ENCODE results near the gene RSKR. TPM values are rescaled to one million over a fixed set of nuclear protein-coding genes. Genes with fewer than 3 reads are reported as not detected.

Gene RSKR
- total and polyA plus RNA-seq, 2 donors (not counting 1 experiment from before 2014, with no cell fraction given): 20.3 to 31.9 TPM

DNA sequence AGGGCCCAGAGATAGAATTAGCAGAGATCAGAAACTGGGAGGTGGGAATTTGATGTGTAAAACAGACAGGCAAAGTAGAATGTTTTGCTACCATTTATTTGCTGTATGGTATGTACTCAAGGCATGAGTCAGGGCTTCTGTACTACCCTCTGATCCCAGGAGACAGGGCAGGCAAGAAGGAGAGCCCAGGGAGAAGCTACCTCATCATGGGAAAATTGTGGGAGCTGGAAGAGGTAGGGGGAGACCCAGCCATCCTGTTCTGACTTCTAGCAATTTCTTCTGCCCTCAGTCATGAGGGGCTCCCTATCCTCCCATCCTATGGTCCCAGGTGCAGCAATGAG lies 41.0 kb downstream of the RSKR start:
- ChIA-PET POLR2A (interaction anchor here (1.3 kb wide), 1 partner anchor 22 kb away, joined by 3 read pairs; no protein-coding TSS in a partner anchor), CTCF (interaction anchor here (1.6 to 3.3 kb wide), 2 partner anchors 24 to 39 kb away, joined by 4 to 31 read pairs; no protein-coding TSS in a partner anchor)
- Mint-ChIP-seq H3K27me3 (no peaks in the 10 kb centered on the region), H3K4me3 (no peak overlapping the region), H3K27ac (no peak overlapping the region), H3K4me1 (peaks cover 52% of the 10 kb centered on the region), H3K9me3 (ENCODE audit: insufficient read depth) (no peaks in the 10 kb centered on the region)
- H3K9me3 ChIP-seq (ENCODE audit: control extremely low read depth in 1 of 3, control insufficient read depth in 2 of 3, insufficient read depth in 1 of 3, low read length in 2 of 3): no peaks in the 10 kb centered on the region
- no peak overlapping the region for H3K4me3 ChIP-seq (ENCODE audit: control extremely low read depth in 1 of 5, extremely low read depth in 1 of 5, insufficient read depth in 1 of 5, low read depth in 2 of 5, low read length in 4 of 5)
- H3K27ac ChIP-seq (ENCODE audit: low read length in 2 of 2): no peak overlapping the region
- H3K79me2 ChIP-seq (ENCODE audit: control insufficient read depth, insufficient read depth, low read length): peaks cover 71% of the 10 kb centered on the region
- no peak overlapping the region for H3K9ac ChIP-seq (ENCODE audit: low read length)
- no peak for TF ChIP-seq EZH2 (IDR thresholded peaks at IDR 0.05; ENCODE audit: borderline replicate concordance, insufficient read depth, low read depth, low read length, poor library complexity, severe bottlenecking)
- peaks cover 35 to 58% of the 10 kb centered on the region in 2 donors for H3K4me1 ChIP-seq (ENCODE audit: control insufficient read depth in 2 of 2, insufficient read depth in 2 of 2, low read length in 2 of 2)
- no peaks in the 10 kb centered on the region for H3K27me3 ChIP-seq (replicated peaks in 1 of 4; ENCODE audit: control extremely low read depth in 1 of 4, control insufficient read depth in 3 of 4, insufficient read depth in 4 of 4, low read length in 3 of 4)
- H4K20me1 ChIP-seq (ENCODE audit: control insufficient read depth, insufficient read depth, low read length, poor library complexity, severe bottlenecking): peaks cover 4% of the 10 kb centered on the region
- H3K36me3 ChIP-seq (replicated peaks in 1 of 2; ENCODE audit: control extremely low read depth in 1 of 2, control insufficient read depth in 1 of 2, extremely low read depth in 1 of 2, insufficient read depth in 2 of 2, low read length in 1 of 2): peaks cover 0 to 3% of the 10 kb centered on the region in 2 experiments
- ATAC-seq (ENCODE audit: low read depth): no peak
- no peak for DNase-seq
- intact Hi-C loops (cut with micrococcal nuclease): loop anchor here (5.0 to 10.0 kb wide), 2 partner anchors 142 to 236 kb away; partner anchors contain the start of genes IFT20, PROCA1, RAB34 and RPL23A
- no peak overlapping the region for H3K4me2 ChIP-seq (replicated peaks; ENCODE audit: low read depth, low read length, poor library complexity, severe bottlenecking)
- no peak overlapping the region for H2AFZ ChIP-seq (ENCODE audit: insufficient read depth, low read depth, low read length, poor library complexity, severe bottlenecking)

DNA sequence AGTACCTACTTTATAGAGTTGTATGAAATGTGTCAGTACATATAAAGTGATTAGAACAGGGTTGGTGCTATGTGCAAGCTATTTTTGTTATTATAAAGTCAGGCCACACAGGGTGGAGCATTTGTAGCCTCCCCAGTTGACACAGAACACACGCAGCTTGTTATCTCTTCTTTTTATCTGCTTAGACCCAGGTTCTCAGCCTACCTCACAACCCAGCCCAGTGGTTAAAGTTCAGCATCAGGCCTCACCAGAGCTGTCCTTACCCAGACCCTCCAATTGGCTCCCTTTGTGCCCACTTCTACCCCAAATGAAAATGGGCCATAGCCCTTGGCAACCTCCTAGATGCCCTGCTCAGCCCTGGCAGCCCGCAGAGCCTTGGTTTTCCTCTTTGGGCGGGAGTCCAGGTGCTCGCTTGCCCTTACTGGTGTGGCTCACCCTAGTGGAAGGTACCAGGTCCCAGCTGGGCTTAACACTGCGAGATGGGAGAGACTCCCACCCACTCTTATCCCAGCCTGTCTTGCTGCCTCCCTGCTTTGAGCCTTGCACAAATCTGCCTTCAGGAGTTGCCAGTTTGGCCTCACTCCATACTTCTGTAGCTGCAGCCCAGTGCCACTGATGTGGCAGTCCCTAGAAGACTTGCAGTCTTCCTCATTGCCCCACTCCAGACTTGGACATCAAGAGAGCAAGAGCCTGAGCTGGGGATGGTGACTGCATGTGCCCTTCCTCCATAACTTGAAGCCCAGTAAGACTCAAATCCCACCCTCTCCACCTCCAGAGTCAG lies 41.5 kb downstream of the RSKR start:
- H3K27me3 Mint-ChIP-seq: no peaks in the 10 kb centered on the region
- H3K27ac ChIP-seq (ENCODE audit: low read length in 2 of 2): peak overlapping the region in 1 of 2 donors; percentile 80
- ChIA-PET CTCF (interaction anchor here (1.2 to 3.3 kb wide), 4 partner anchors 23 to 40 kb away, joined by 4 to 31 read pairs (median 5); no protein-coding TSS in a partner anchor), POLR2A (interaction anchor here (1.3 to 2.0 kb wide), 3 partner anchors 21 to 72 kb away, joined by 3 to 8 read pairs (median 4); partner anchors contain the start of gene BLTP2)
- peaks cover 58% of the 10 kb centered on the region for H3K4me1 Mint-ChIP-seq
- DNase-seq: no peak
- no peaks in the 10 kb centered on the region for H3K9me3 Mint-ChIP-seq (ENCODE audit: insufficient read depth)
- peak overlapping the region in 2 of 5 experiments; percentile 69 to 86 for H3K4me3 ChIP-seq (ENCODE audit: control extremely low read depth in 1 of 5, extremely low read depth in 1 of 5, insufficient read depth in 1 of 5, low read depth in 2 of 5, low read length in 4 of 5)
- peaks cover 40 to 63% of the 10 kb centered on the region in 2 donors for H3K4me1 ChIP-seq (ENCODE audit: control insufficient read depth in 2 of 2, insufficient read depth in 2 of 2, low read length in 2 of 2)
- peak overlapping the region; percentile 93 for H3K27ac Mint-ChIP-seq
- intact Hi-C loops (cut with micrococcal nuclease): loop anchor here (5.0 to 10.0 kb wide), 2 partner anchors 142 to 235 kb away; partner anchors contain the start of genes IFT20, PROCA1, RAB34 and RPL23A
- no peaks in the 10 kb centered on the region for H3K9me3 ChIP-seq (ENCODE audit: control extremely low read depth in 1 of 3, control insufficient read depth in 2 of 3, insufficient read depth in 1 of 3, low read length in 2 of 3)
- no peak for TF ChIP-seq EZH2 (IDR thresholded peaks at IDR 0.05; ENCODE audit: borderline replicate concordance, insufficient read depth, low read depth, low read length, poor library complexity, severe bottlenecking)
- TF ChIP-seq, protein P1, sequence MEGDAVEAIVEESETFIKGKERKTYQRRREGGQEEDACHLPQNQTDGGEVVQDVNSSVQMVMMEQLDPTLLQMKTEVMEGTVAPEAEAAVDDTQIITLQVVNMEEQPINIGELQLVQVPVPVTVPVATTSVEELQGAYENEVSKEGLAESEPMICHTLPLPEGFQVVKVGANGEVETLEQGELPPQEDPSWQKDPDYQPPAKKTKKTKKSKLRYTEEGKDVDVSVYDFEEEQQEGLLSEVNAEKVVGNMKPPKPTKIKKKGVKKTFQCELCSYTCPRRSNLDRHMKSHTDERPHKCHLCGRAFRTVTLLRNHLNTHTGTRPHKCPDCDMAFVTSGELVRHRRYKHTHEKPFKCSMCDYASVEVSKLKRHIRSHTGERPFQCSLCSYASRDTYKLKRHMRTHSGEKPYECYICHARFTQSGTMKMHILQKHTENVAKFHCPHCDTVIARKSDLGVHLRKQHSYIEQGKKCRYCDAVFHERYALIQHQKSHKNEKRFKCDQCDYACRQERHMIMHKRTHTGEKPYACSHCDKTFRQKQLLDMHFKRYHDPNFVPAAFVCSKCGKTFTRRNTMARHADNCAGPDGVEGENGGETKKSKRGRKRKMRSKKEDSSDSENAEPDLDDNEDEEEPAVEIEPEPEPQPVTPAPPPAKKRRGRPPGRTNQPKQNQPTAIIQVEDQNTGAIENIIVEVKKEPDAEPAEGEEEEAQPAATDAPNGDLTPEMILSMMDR (IDR thresholded peaks at IDR 0.05): no peak
- peaks cover 0 to 3% of the 10 kb centered on the region in 2 experiments for H3K36me3 ChIP-seq (replicated peaks in 1 of 2; ENCODE audit: control extremely low read depth in 1 of 2, control insufficient read depth in 1 of 2, extremely low read depth in 1 of 2, insufficient read depth in 2 of 2, low read length in 1 of 2)
- peak overlapping the region; percentile 94 for H3K9ac ChIP-seq (ENCODE audit: low read length)
- H3K4me3 Mint-ChIP-seq: peak overlapping the region; percentile 95
- peak overlapping the region; percentile 87 for H3K4me2 ChIP-seq (replicated peaks; ENCODE audit: low read depth, low read length, poor library complexity, severe bottlenecking)
- H2AFZ ChIP-seq (ENCODE audit: insufficient read depth, low read depth, low read length, poor library complexity, severe bottlenecking): peak overlapping the region; percentile 95
- H3K27me3 ChIP-seq (replicated peaks in 1 of 4; ENCODE audit: control extremely low read depth in 1 of 4, control insufficient read depth in 3 of 4, insufficient read depth in 4 of 4, low read length in 3 of 4): no peaks in the 10 kb centered on the region
- peaks cover 71% of the 10 kb centered on the region for H3K79me2 ChIP-seq (ENCODE audit: control insufficient read depth, insufficient read depth, low read length)
- WGBS (ENCODE audit: insufficient coverage): 90% methylated on average over 5 of the region's 5 CpGs
- ATAC-seq (ENCODE audit: low read depth): no peak
- H4K20me1 ChIP-seq (ENCODE audit: control insufficient read depth, insufficient read depth, low read length, poor library complexity, severe bottlenecking): peaks cover 4% of the 10 kb centered on the region

All from B cell (primary cell).